ENCODE results near the gene HBEGF. TPM values are rescaled to one million over a fixed set of nuclear protein-coding genes. Genes with fewer than 3 reads are reported as not detected.

HBEGF gene
- total RNA-seq, 1 donor from 2014 or later = 3.6 TPM

DNA sequence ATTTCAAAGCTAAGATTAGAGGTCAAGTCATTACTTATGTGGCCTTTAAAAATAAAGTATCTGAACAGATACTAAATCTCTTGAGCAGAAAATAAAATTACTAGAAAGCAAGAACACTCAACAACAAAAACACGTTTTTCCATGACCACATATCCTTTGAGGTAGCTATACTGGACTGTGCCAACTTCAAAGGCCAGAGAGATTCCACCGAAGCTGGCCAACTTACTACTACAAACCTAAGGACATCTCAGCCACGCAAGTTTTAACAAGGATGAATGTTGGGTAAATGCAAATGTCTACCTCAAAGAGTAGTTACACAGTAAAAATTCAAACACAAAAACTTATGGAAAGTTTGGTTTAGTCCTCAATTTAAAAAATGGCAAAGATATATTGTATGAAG is 62.4 kb downstream of the HBEGF start:
- Mint-ChIP-seq H3K27me3 (ENCODE audit: unreplicated experiment) (no peaks in the 10 kb centered on the region), H3K9me3 (ENCODE audit: unreplicated experiment) (no peaks in the 10 kb centered on the region), H3K4me3 (ENCODE audit: unreplicated experiment) (no peak overlapping the region), H3K27ac (ENCODE audit: unreplicated experiment) (no peak overlapping the region), H3K4me1 (ENCODE audit: unreplicated experiment) (no peaks in the 10 kb centered on the region), H3K36me3 (ENCODE audit: unreplicated experiment) (peaks cover 2% of the 10 kb centered on the region)
- TF ChIP-seq, protein P1, sequence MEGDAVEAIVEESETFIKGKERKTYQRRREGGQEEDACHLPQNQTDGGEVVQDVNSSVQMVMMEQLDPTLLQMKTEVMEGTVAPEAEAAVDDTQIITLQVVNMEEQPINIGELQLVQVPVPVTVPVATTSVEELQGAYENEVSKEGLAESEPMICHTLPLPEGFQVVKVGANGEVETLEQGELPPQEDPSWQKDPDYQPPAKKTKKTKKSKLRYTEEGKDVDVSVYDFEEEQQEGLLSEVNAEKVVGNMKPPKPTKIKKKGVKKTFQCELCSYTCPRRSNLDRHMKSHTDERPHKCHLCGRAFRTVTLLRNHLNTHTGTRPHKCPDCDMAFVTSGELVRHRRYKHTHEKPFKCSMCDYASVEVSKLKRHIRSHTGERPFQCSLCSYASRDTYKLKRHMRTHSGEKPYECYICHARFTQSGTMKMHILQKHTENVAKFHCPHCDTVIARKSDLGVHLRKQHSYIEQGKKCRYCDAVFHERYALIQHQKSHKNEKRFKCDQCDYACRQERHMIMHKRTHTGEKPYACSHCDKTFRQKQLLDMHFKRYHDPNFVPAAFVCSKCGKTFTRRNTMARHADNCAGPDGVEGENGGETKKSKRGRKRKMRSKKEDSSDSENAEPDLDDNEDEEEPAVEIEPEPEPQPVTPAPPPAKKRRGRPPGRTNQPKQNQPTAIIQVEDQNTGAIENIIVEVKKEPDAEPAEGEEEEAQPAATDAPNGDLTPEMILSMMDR (IDR thresholded peaks at IDR 0.05) = no peak
- no peak for DNase-seq (ENCODE audit: extremely low spot score, unreplicated experiment)

Other genes with a start within 250 kb of the HBEGF start
- 11.4 and 11.5 TPM in 2 replicates for gene PURA, start 232.5 kb downstream of the HBEGF start, total RNA-seq
- 4.1 and 4.3 TPM in 2 replicates for gene IGIP, start 220.7 kb downstream of the HBEGF start, total RNA-seq
- 26.7 and 29.8 TPM in 2 replicates for gene CYSTM1, start 171.4 kb downstream of the HBEGF start, total RNA-seq
- 47.8 and 49.6 TPM in 2 replicates for gene PFDN1, start 43.5 kb downstream of the HBEGF start, total RNA-seq
- gene SLC4A9, start 13.6 kb upstream of the HBEGF start, total RNA-seq = not detected in 2 replicates
- 80.8 and 82.3 TPM in 2 replicates for gene ANKHD1, start 55.2 kb upstream of the HBEGF start, total RNA-seq
- gene EIF4EBP3, start 201.1 kb upstream of the HBEGF start, total RNA-seq = 13.2 and 14.7 TPM in 2 replicates
- gene SRA1, start 210.9 kb upstream of the HBEGF start, total RNA-seq = 41.9 and 43.7 TPM in 2 replicates
- 62.3 and 70.7 TPM in 2 replicates for gene APBB3, start 218.0 kb upstream of the HBEGF start, total RNA-seq
- 79.6 and 80.9 TPM in 2 replicates for gene SLC35A4, start 218.2 kb upstream of the HBEGF start, total RNA-seq